ENCODE data around the gene NFE2L1. TPM values are rescaled to one million over a fixed set of nuclear protein-coding genes. Genes with fewer than 3 reads are reported as not detected.

The NFE2L1 gene
- total and polyA plus RNA-seq, 9 of the 15 experiments (the other 6 are each of a cell fraction or from before 2014, with no cell fraction given) = 2.0 to 68.6 (median 39.7) TPM

- H3K36me3 ChIP-seq (ENCODE audit: control insufficient read depth, insufficient read depth, low read length) = no peaks in the 10 kb centered on the region
- no peak overlapping the region for H2AFZ ChIP-seq (ENCODE audit: low read depth, low read length)
- TF ChIP-seq ZNF121 (CRISPR knock-in tag; conservative IDR thresholded peaks at IDR 0.05) (no peak), KAT7 (CRISPR knock-in tag; IDR thresholded peaks at IDR 0.05; ENCODE audit: borderline replicate concordance) (no peak), SIN3B (IDR thresholded peaks at IDR 0.05; ENCODE audit: low read depth) (no peak), HINFP (tag; conservative IDR thresholded peaks at IDR 0.05; ENCODE audit: low read depth) (no peak), HIVEP1 (CRISPR knock-in tag; IDR thresholded peaks at IDR 0.05) (no peak), ZNF76 (CRISPR knock-in tag; IDR thresholded peaks at IDR 0.05; ENCODE audit: borderline replicate concordance) (no peak), NCOA4 (IDR thresholded peaks at IDR 0.05; ENCODE audit: partially characterized antibody) (no peak), ZNF77 (CRISPR knock-in tag; IDR thresholded peaks at IDR 0.05) (no peak), HMG20A (CRISPR knock-in tag; conservative IDR thresholded peaks at IDR 0.05) (no peak), SMARCB1 (IDR thresholded peaks at IDR 0.05; ENCODE audit: insufficient read length, low read depth) (no peak), TSC22D4 (tag; IDR thresholded peaks at IDR 0.05) (no peak)
- TF ChIP-seq, protein P1, sequence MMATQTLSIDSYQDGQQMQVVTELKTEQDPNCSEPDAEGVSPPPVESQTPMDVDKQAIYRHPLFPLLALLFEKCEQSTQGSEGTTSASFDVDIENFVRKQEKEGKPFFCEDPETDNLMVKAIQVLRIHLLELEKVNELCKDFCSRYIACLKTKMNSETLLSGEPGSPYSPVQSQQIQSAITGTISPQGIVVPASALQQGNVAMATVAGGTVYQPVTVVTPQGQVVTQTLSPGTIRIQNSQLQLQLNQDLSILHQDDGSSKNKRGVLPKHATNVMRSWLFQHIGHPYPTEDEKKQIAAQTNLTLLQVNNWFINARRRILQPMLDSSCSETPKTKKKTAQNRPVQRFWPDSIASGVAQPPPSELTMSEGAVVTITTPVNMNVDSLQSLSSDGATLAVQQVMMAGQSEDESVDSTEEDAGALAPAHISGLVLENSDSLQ (IDR thresholded peaks at IDR 0.05) = no peak
- TF ChIP-seq, protein P2, sequence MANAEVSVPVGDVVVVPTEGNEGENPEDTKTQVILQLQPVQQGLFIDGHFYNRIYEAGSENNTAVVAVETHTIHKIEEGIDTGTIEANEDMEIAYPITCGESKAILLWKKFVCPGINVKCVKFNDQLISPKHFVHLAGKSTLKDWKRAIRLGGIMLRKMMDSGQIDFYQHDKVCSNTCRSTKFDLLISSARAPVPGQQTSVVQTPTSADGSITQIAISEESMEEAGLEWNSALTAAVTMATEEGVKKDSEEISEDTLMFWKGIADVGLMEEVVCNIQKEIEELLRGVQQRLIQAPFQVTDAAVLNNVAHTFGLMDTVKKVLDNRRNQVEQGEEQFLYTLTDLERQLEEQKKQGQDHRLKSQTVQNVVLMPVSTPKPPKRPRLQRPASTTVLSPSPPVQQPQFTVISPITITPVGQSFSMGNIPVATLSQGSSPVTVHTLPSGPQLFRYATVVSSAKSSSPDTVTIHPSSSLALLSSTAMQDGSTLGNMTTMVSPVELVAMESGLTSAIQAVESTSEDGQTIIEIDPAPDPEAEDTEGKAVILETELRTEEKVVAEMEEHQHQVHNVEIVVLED (CRISPR knock-in tag; IDR thresholded peaks at IDR 0.05) = no peak
- H3K9me3 ChIP-seq (replicated peaks; ENCODE audit: control insufficient read depth, insufficient read depth, low read depth, low read length) = no peaks in the 10 kb centered on the region
- H3K4me1 ChIP-seq (replicated peaks in 1 of 2; ENCODE audit: control insufficient read depth in 2 of 2, insufficient read depth in 2 of 2, low read length in 2 of 2) = peaks cover 7 to 11% of the 10 kb centered on the region in 2 experiments; a peak in 4 of 5 replicates
- no peak overlapping the region for H3K9ac ChIP-seq (ENCODE audit: insufficient read depth in 1 of 2, low read depth in 2 of 2, low read length in 2 of 2)
- no peak overlapping the region for H3K4me3 ChIP-seq
- no peak overlapping the region for H3K4me2 ChIP-seq (ENCODE audit: insufficient read depth, low read length)
- DNase-seq (ENCODE audit: extremely low read depth in 1 of 4, low spot score in 3 of 4) = no peak
- POLR2A ChIA-PET = interaction anchor here (0.8 to 1.0 kb wide), 2 partner anchors 10 to 19 kb away, joined by 3 to 6 read pairs; partner anchors contain the start of gene NFE2L1
- intact Hi-C loops (cut with micrococcal nuclease) (no loop called here), in situ Hi-C loops (cut with MboI) (loop anchor here (10.0 kb wide), 1 partner anchor 586 kb away; the partner anchor contains the start of gene HOXB9)
- no peaks in the 10 kb centered on the region for H4K20me1 ChIP-seq (replicated peaks; ENCODE audit: control insufficient read depth, insufficient read depth, low read length)
- H3K27me3 ChIP-seq (ENCODE audit: control insufficient read depth in 2 of 2, insufficient read depth in 2 of 2, low read length in 2 of 2) = no peaks in the 10 kb centered on the region
- no peaks in the 10 kb centered on the region for H3K9me1 ChIP-seq (ENCODE audit: control insufficient read depth, insufficient read depth, low read length)
- H3K79me2 ChIP-seq (ENCODE audit: control insufficient read depth, insufficient read depth, low read length) = no peaks in the 10 kb centered on the region
- ATAC-seq = no peak
- no peak for FAIRE-seq
- 11% methylated on average over 2 of the region's 2 CpGs for WGBS (ENCODE audit: insufficient coverage, low coverage, missing lambda C conversion rate)
- CTCF ChIA-PET (ENCODE audit: low intra/inter-chr PET ratio) = no interaction called here
- no TSS peak for BruUV-seq (replicated peaks)
- no peak overlapping the region for H3K27ac ChIP-seq (ENCODE audit: extremely low read depth, low read depth, low read length)
Observed at GRCh38 chr17:48038687-48039086, 9.5 kb upstream of the NFE2L1 start.
